OCI-LY7 (cell line): ENCODE data around the gene OR10V1. TPM values are rescaled to one million over a fixed set of nuclear protein-coding genes. Genes with fewer than 3 reads are reported as not detected.
"Not testable (repeated sequence)": the region's sequence is repeated elsewhere in the genome, so short reads cannot be mapped to it uniquely, and the experiment has no call there.

ENCODE experiments used
- BruUV-seq: library from RNA; stranded (reverse); fragments of 400-500 nt; replicated peaks from 2 replicates; lab custom pipeline; 2021; lab: Mats Ljungman, UMichigan
- CTCF ChIA-PET: fragments of 300-600 bp; sonication (Branson Sonifier 250); formaldehyde crosslinking; loops from one replicate; lab custom pipeline; 2022; ENCODE audit warnings: antibody characterized with exemption; ENCODE audit not compliant: unreplicated experiment; lab: Charles Lee
- POLR2A ChIA-PET: fragments of 300-600 bp; sonication (Branson Sonifier 250); formaldehyde crosslinking; loops from one replicate; lab custom pipeline; 2022; ENCODE audit warnings: antibody characterized with exemption; lab: Charles Lee
- DNase-seq: peaks from one replicate; pipeline ENCODE4 v3.0.0-alpha.2; 2015; ENCODE audit warnings: low spot score
- H2AFZ ChIP-seq: fragments of 200-600 bp; sonication (generic), shearing (Covaris generic); 2 replicates; pipeline ENCODE4 v1.6.1; 2014; ENCODE audit warnings: mild to moderate bottlenecking, antibody characterized with exemption, low read length, moderate library complexity
- H3K27ac ChIP-seq: fragments of 200-600 bp; sonication (generic); 2 replicates; pipeline ENCODE4 v1.5.1; 2014; ENCODE audit warnings: mixed run types, low read depth, mild to moderate bottlenecking, moderate library complexity, low read length, inconsistent platforms; ENCODE audit not compliant: poor library complexity, severe bottlenecking
- H3K36me3 ChIP-seq: fragments of 200-600 bp; sonication (generic); 2 replicates; pipeline ENCODE4 v1.6.1; 2014; ENCODE audit warnings: mild to moderate bottlenecking, antibody characterized with exemption, low read length, moderate library complexity, mixed read lengths; ENCODE audit not compliant: insufficient read depth
- H3K4me1 ChIP-seq: fragments of 200-600 bp; sonication (generic); 2 replicates; pipeline ENCODE4 v1.5.1; 2014; ENCODE audit warnings: mild to moderate bottlenecking, low read length; ENCODE audit not compliant: insufficient read depth, poor library complexity, severe bottlenecking
- H3K4me2 ChIP-seq: fragments of 200-600 bp; sonication (generic); 2 replicates; pipeline ENCODE4 v1.6.1; 2014; ENCODE audit warnings: mild to moderate bottlenecking, low read length
- H3K4me3 ChIP-seq: fragments of 200-600 bp; sonication (generic); 2 replicates; pipeline ENCODE4 v1.5.1; 2014; ENCODE audit warnings: mild to moderate bottlenecking, low read depth, low read length; ENCODE audit not compliant: poor library complexity, severe bottlenecking
- H3K79me2 ChIP-seq: fragments of 200-600 bp; sonication (generic); 2 replicates; pipeline ENCODE4 v1.6.1; 2016; ENCODE audit warnings: low read depth, mild to moderate bottlenecking, low read length, moderate library complexity, mixed read lengths; ENCODE audit not compliant: insufficient read depth
- H3K9me2 ChIP-seq: fragments of 200-600 bp; sonication (generic); 2 replicates; pipeline ENCODE4 v1.6.1; 2016; ENCODE audit warnings: mild to moderate bottlenecking, low read length, mixed read lengths; ENCODE audit not compliant: insufficient read depth
- H3K9me3 ChIP-seq: fragments of 200-600 bp; sonication (generic); 2 replicates; pipeline ENCODE4 v1.6.1; 2014; ENCODE audit warnings: mild to moderate bottlenecking, mixed run types, low read length, mixed read lengths
- H4K20me1 ChIP-seq: fragments of 200-600 bp; sonication (generic); 2 replicates; pipeline ENCODE4 v1.6.1; 2014; ENCODE audit warnings: mild to moderate bottlenecking, antibody characterized with exemption, low read length, moderate library complexity, mixed read lengths; ENCODE audit not compliant: insufficient read depth
- CTCF ChIP-seq: fragments of 200-600 bp; sonication (generic); conservative IDR thresholded peaks from 2 replicates; pipeline ENCODE4 v1.5.1; 2014; ENCODE audit warnings: mild to moderate bottlenecking, antibody characterized with exemption, low read length, moderate library complexity, mixed read lengths
- EZH2phosphoT487 ChIP-seq: fragments of 200-600 bp; sonication (generic); IDR thresholded peaks from 2 replicates; pipeline ENCODE4 v1.6.1; 2018; ENCODE audit warnings: low read depth, borderline replicate concordance, mild to moderate bottlenecking, mixed run types, antibody characterized with exemption, low read length, moderate library complexity, mixed read lengths
- intact Hi-C: fragments of 100-400 bp; cut with micrococcal nuclease; formaldehyde crosslinking; loops from one replicate; pipeline ENCODE4 v1.10.0; 2022; ENCODE audit not compliant: unreplicated experiment
- total RNA-seq, 2 experiments: library from RNA; depleted of rRNA in 1 of 2; stranded (reverse); fragments of >200 nt in 1 of 2; shearing (Covaris generic) in 1 of 2; gene quantifications; 2 replicates each; pipeline ENCODE4 v1.2.3, GENCODE V29; 2014 to 2022

OR10V1 gene
- total RNA-seq, 2 experiments from 2014 or later: not detected

GRCh38 chr11:59705294-59705693 lies 8.4 kb downstream of the OR10V1 start:
- ChIA-PET CTCF (no interaction called here), POLR2A (no interaction called here)
- intact Hi-C loops: no loop called here
- TF ChIP-seq EZH2phosphoT487 (no peak), CTCF (no peak)
- no peaks in the 10 kb centered on the region for H3K9me3 ChIP-seq
- no peaks in the 10 kb centered on the region for H3K79me2 ChIP-seq
- no peak overlapping the region for H2AFZ ChIP-seq
- H3K4me3 ChIP-seq: no peak overlapping the region
- no peaks in the 10 kb centered on the region for H3K4me1 ChIP-seq
- no peak for DNase-seq
- no peaks in the 10 kb centered on the region for H3K9me2 ChIP-seq
- no peaks in the 10 kb centered on the region for H3K36me3 ChIP-seq
- no TSS peak for BruUV-seq
- H3K27ac ChIP-seq: no peak overlapping the region
- H4K20me1 ChIP-seq: no peaks in the 10 kb centered on the region
- no peak overlapping the region for H3K4me2 ChIP-seq

- H3K79me2 ChIP-seq, H3K9me3 ChIP-seq, intact Hi-C loops, H3K4me2 ChIP-seq, POLR2A ChIA-PET, H3K36me3 ChIP-seq, BruUV-seq, H3K9me2 ChIP-seq, H2AFZ ChIP-seq, CTCF ChIA-PET, DNase-seq, H3K4me1 ChIP-seq, H4K20me1 ChIP-seq, H3K4me3 ChIP-seq, H3K27ac ChIP-seq: not testable (repeated sequence)
Measured at GRCh38 chr11:59703515-59703914, 10.1 kb downstream of the OR10V1 start.

- H3K36me3 ChIP-seq, BruUV-seq, H3K4me3 ChIP-seq, H3K79me2 ChIP-seq, intact Hi-C loops, H2AFZ ChIP-seq, POLR2A ChIA-PET, CTCF ChIA-PET, H3K9me2 ChIP-seq, H3K9me3 ChIP-seq, H3K27ac ChIP-seq, H4K20me1 ChIP-seq, DNase-seq, H3K4me1 ChIP-seq, H3K4me2 ChIP-seq: not testable (repeated sequence)
Measured at GRCh38 chr11:59700157-59700556, 13.5 kb downstream of the OR10V1 start.

- TF ChIP-seq EZH2phosphoT487 (no peak), CTCF (no peak)
- BruUV-seq: no TSS peak
- no peak overlapping the region for H2AFZ ChIP-seq
- no peak overlapping the region for H3K27ac ChIP-seq
- POLR2A ChIA-PET: interaction anchor here (0.7 kb wide), 1 partner anchor 10 kb away, joined by 3 read pairs; no protein-coding TSS in a partner anchor
- no peaks in the 10 kb centered on the region for H3K79me2 ChIP-seq
- no peaks in the 10 kb centered on the region for H3K4me1 ChIP-seq
- H3K36me3 ChIP-seq: no peaks in the 10 kb centered on the region
- H3K9me2 ChIP-seq: no peaks in the 10 kb centered on the region
- H4K20me1 ChIP-seq: no peaks in the 10 kb centered on the region
- H3K4me3 ChIP-seq: no peak overlapping the region
- CTCF ChIA-PET: no interaction called here
- H3K4me2 ChIP-seq: no peak overlapping the region
- intact Hi-C loops: no loop called here
- no peaks in the 10 kb centered on the region for H3K9me3 ChIP-seq
- no peak for DNase-seq
Measured at GRCh38 chr11:59698506-59698905, 15.1 kb downstream of the OR10V1 start.
